Activated CD4-positive, alpha-beta memory T cell treated with anti-CD3 and anti-CD28 coated beads, Interleukin-2, amount 10 ng/mL, durations not matched to agents 7 days and 5 days (primary cell): ENCODE data around the gene TMEM167B. TPM values are rescaled to one million over a fixed set of nuclear protein-coding genes. Genes with fewer than 3 reads are reported as not detected.

Source experiments
- CTCF ChIA-PET: fragments of 350-600 bp; sonication (Branson Sonifier 250); formaldehyde crosslinking; loops from one replicate; lab custom pipeline; 2021; ENCODE audit warnings: antibody characterized with exemption, inconsistent platforms; lab: Charles Lee
- POLR2A ChIA-PET: fragments of 350-600 bp; sonication (Branson Sonifier 250); formaldehyde crosslinking; loops from one replicate; lab custom pipeline; 2021; ENCODE audit warnings: antibody characterized with exemption; lab: Charles Lee
- DNase-seq: peaks from one replicate; pipeline ENCODE4 v3.0.0-alpha.2; 2020
- H3K27ac Mint-ChIP-seq: one replicate; pipeline ENCODE4 v1.8.0; 2021; ENCODE audit warnings: mild to moderate bottlenecking, mixed read lengths
- H3K27me3 Mint-ChIP-seq: one replicate; pipeline ENCODE4 v1.8.0; 2021; ENCODE audit warnings: mixed read lengths
- H3K36me3 Mint-ChIP-seq: one replicate; pipeline ENCODE4 v1.8.0; 2021; ENCODE audit warnings: low read depth, mixed read lengths
- H3K4me1 Mint-ChIP-seq: one replicate; pipeline ENCODE4 v1.8.0; 2021; ENCODE audit warnings: mixed read lengths
- H3K4me3 Mint-ChIP-seq: one replicate; pipeline ENCODE4 v1.8.0; 2021; ENCODE audit warnings: mild to moderate bottlenecking, mixed read lengths
- H3K9me3 Mint-ChIP-seq: one replicate; pipeline ENCODE4 v1.8.0; 2021; ENCODE audit warnings: mixed read lengths
- total RNA-seq, 2 experiments: library from RNA; stranded (reverse); gene quantifications; one replicate each; pipeline ENCODE4 v1.2.3, GENCODE V29; 2021

The TMEM167B gene
- total RNA-seq, 2 experiments from 2014 or later, result 29.6 to 31.8 TPM

- ChIA-PET POLR2A (no interaction called here), CTCF (interaction anchor here (1.4 kb wide), 1 partner anchor 8 kb away, joined by 3 read pairs; the partner anchor contains the start of gene ELAPOR1)
- Mint-ChIP-seq H3K36me3 (peaks cover 10% of the 10 kb centered on the region), H3K27me3 (peaks cover 16% of the 10 kb centered on the region), H3K4me1 (peaks cover 5% of the 10 kb centered on the region), H3K9me3 (no peaks in the 10 kb centered on the region), H3K27ac (no peak overlapping the region), H3K4me3 (no peak overlapping the region)
- DNase-seq, result no peak
Measured at GRCh38 chr1:109105881-109106280, 15.3 kb downstream of the TMEM167B start.

- Mint-ChIP-seq H3K4me1 (peaks cover 10% of the 10 kb centered on the region), H3K27ac (no peak overlapping the region), H3K9me3 (no peaks in the 10 kb centered on the region), H3K36me3 (peaks cover 4% of the 10 kb centered on the region), H3K27me3 (peaks cover 25% of the 10 kb centered on the region), H3K4me3 (no peak overlapping the region)
- ChIA-PET POLR2A (no interaction called here), CTCF (interaction anchor here (1.5 kb wide), 1 partner anchor 8 kb away, joined by 3 read pairs; no protein-coding TSS in a partner anchor)
- no peak for DNase-seq
Measured at GRCh38 chr1:109107785-109108184, 17.2 kb downstream of the TMEM167B start.

- DNase-seq, result no peak
- Mint-ChIP-seq H3K9me3 (no peaks in the 10 kb centered on the region), H3K27me3 (peaks cover 36% of the 10 kb centered on the region), H3K27ac (no peak overlapping the region), H3K36me3 (no peaks in the 10 kb centered on the region), H3K4me1 (peaks cover 29% of the 10 kb centered on the region), H3K4me3 (no peak overlapping the region)
- POLR2A ChIA-PET, result interaction anchor here (1.4 to 7.8 kb wide), 3 partner anchors 9 to 104 kb away, joined by 3 to 92 read pairs (median 13); partner anchors contain the start of genes SARS1 and TMEM167B
- CTCF ChIA-PET, result interaction anchor here (1.2 to 4.1 kb wide), 4 partner anchors 10 to 107 kb away, joined by 3 to 58 read pairs (median 6); no protein-coding TSS in a partner anchor
Measured at GRCh38 chr1:109109906-109110305, 19.3 kb downstream of the TMEM167B start.

GRCh38 chr1:109111386-109112055 is 21.0 kb downstream of the TMEM167B start:
- POLR2A ChIA-PET, result interaction anchor here (1.1 to 7.8 kb wide), 3 partner anchors 11 to 69 kb away, joined by 3 to 92 read pairs (median 13); partner anchors contain the start of genes TMEM167B and WDR47
- Mint-ChIP-seq H3K27ac (no peak overlapping the region), H3K27me3 (peaks cover 42% of the 10 kb centered on the region), H3K4me1 (peaks cover 37% of the 10 kb centered on the region), H3K4me3 (no peak overlapping the region), H3K9me3 (no peaks in the 10 kb centered on the region), H3K36me3 (no peaks in the 10 kb centered on the region)
- DNase-seq, result no peak
- CTCF ChIA-PET, result interaction anchor here (0.8 to 4.1 kb wide), 18 partner anchors 8 to 421 kb away, joined by 3 to 58 read pairs (median 6); partner anchors contain the start of genes SARS1 and TMEM167B

- Mint-ChIP-seq H3K36me3 (no peaks in the 10 kb centered on the region), H3K4me1 (peaks cover 37% of the 10 kb centered on the region), H3K27ac (no peak overlapping the region), H3K9me3 (no peaks in the 10 kb centered on the region), H3K4me3 (peak overlapping the region; percentile 74), H3K27me3 (peaks cover 42% of the 10 kb centered on the region)
- ChIA-PET CTCF (interaction anchor here (1.0 to 4.1 kb wide), 26 partner anchors 9 to 420 kb away, joined by 3 to 58 read pairs (median 4); partner anchors contain the start of genes SARS1 and TMEM167B), POLR2A (interaction anchor here (1.0 to 7.8 kb wide), 6 partner anchors 12 to 451 kb away, joined by 3 to 92 read pairs (median 4); partner anchors contain the start of genes HENMT1, PRPF38B, TMEM167B and WDR47)
- DNase-seq, result no peak
Measured at GRCh38 chr1:109112056-109112651, 21.6 kb downstream of the TMEM167B start.

GRCh38 chr1:109112652-109113285 is 22.2 kb downstream of the TMEM167B start:
- H3K36me3 Mint-ChIP-seq, result no peaks in the 10 kb centered on the region
- H3K27ac Mint-ChIP-seq, result peak overlapping the region; percentile 55
- H3K4me1 Mint-ChIP-seq, result peaks cover 37% of the 10 kb centered on the region
- ChIA-PET CTCF (interaction anchor here (0.6 to 4.1 kb wide), 33 partner anchors 9 to 421 kb away, joined by 3 to 58 read pairs (median 5); partner anchors contain the start of genes CLCC1, PRPF38B, SARS1 and TMEM167B), POLR2A (interaction anchor here (1.0 to 7.8 kb wide), 7 partner anchors 12 to 452 kb away, joined by 3 to 92 read pairs (median 3); partner anchors contain the start of genes HENMT1, PRPF38B, TMEM167B and WDR47)
- peak overlapping the region; percentile 74 for H3K4me3 Mint-ChIP-seq
- H3K9me3 Mint-ChIP-seq, result no peaks in the 10 kb centered on the region
- H3K27me3 Mint-ChIP-seq, result peaks cover 42% of the 10 kb centered on the region
- DNase-seq, result peak; percentile 89

GRCh38 chr1:109113590-109114341 is 23.2 kb downstream of the TMEM167B start, which contains the start of gene ELAPOR1:
TSS of gene ELAPOR1 (plus strand) at chr1:109114115. CDS start at chr1:109114184, 69 bp downstream.
- Mint-ChIP-seq H3K4me3 (peak within 1 kb of the TSS; percentile 78), H3K9me3 (no peaks in the 10 kb centered on the region), H3K4me1 (peaks cover 37% of the 10 kb centered on the region), H3K36me3 (no peaks in the 10 kb centered on the region), H3K27ac (peak within 1 kb of the TSS; percentile 55), H3K27me3 (peaks cover 38% of the 10 kb centered on the region)
- CTCF ChIA-PET, result interaction anchor here (0.9 to 2.7 kb wide), 20 partner anchors 8 to 422 kb away, joined by 3 to 14 read pairs (median 6); partner anchors contain the start of genes PRPF38B, TAF13 and TMEM167B
- POLR2A ChIA-PET, result interaction anchor here (0.9 to 7.8 kb wide), 7 partner anchors 13 to 422 kb away, joined by 3 to 92 read pairs (median 4); partner anchors contain the start of genes PRPF38B, SARS1 and TMEM167B
- peak; percentile 88 for DNase-seq

GRCh38 chr1:109114342-109114674 is 23.7 kb downstream of the TMEM167B start:
- no peak for DNase-seq
- no peak overlapping the region for H3K27ac Mint-ChIP-seq

GRCh38 chr1:109115685-109116084 is 25.1 kb downstream of the TMEM167B start:
- CTCF ChIA-PET, result no interaction called here

More at GRCh38 chr1:109114342-109114674, 23.7 kb downstream of the TMEM167B start:
- H3K4me3 Mint-ChIP-seq, result peak overlapping the region; percentile 78
- H3K36me3 Mint-ChIP-seq, result no peaks in the 10 kb centered on the region
- CTCF ChIA-PET, result interaction anchor here (1.1 to 2.4 kb wide), 6 partner anchors 9 to 422 kb away, joined by 3 to 10 read pairs (median 6); partner anchors contain the start of genes PRPF38B and TAF13
- peaks cover 38% of the 10 kb centered on the region for H3K27me3 Mint-ChIP-seq
- peaks cover 37% of the 10 kb centered on the region for H3K4me1 Mint-ChIP-seq
- H3K9me3 Mint-ChIP-seq, result no peaks in the 10 kb centered on the region
- POLR2A ChIA-PET, result interaction anchor here (0.7 to 7.8 kb wide), 4 partner anchors 14 to 136 kb away, joined by 3 to 92 read pairs (median 4); partner anchors contain the start of gene SARS1

GRCh38 chr1:109116286-109116685 is 25.7 kb downstream of the TMEM167B start:
- ChIA-PET POLR2A (interaction anchor here (7.8 kb wide), 1 partner anchor 16 kb away, joined by 92 read pairs; no protein-coding TSS in a partner anchor), CTCF (no interaction called here)
- no peak for DNase-seq
- Mint-ChIP-seq H3K4me3 (no peak overlapping the region), H3K27ac (no peak overlapping the region), H3K36me3 (no peaks in the 10 kb centered on the region), H3K4me1 (peaks cover 37% of the 10 kb centered on the region), H3K9me3 (no peaks in the 10 kb centered on the region), H3K27me3 (peaks cover 25% of the 10 kb centered on the region)

More at GRCh38 chr1:109115685-109116084, 25.1 kb downstream of the TMEM167B start:
- Mint-ChIP-seq H3K27ac (no peak overlapping the region), H3K4me3 (no peak overlapping the region), H3K27me3 (peaks cover 28% of the 10 kb centered on the region), H3K4me1 (peaks cover 37% of the 10 kb centered on the region), H3K36me3 (no peaks in the 10 kb centered on the region), H3K9me3 (no peaks in the 10 kb centered on the region)
- POLR2A ChIA-PET, result interaction anchor here (7.8 kb wide), 1 partner anchor 15 kb away, joined by 92 read pairs; no protein-coding TSS in a partner anchor
- DNase-seq, result no peak

GRCh38 chr1:109118089-109118488 is 27.5 kb downstream of the TMEM167B start:
- Mint-ChIP-seq H3K4me3 (no peak overlapping the region), H3K9me3 (no peaks in the 10 kb centered on the region), H3K36me3 (no peaks in the 10 kb centered on the region), H3K27me3 (peaks cover 14% of the 10 kb centered on the region), H3K4me1 (peaks cover 24% of the 10 kb centered on the region), H3K27ac (no peak overlapping the region)
- no peak for DNase-seq
- CTCF ChIA-PET, result no interaction called here
- POLR2A ChIA-PET, result no interaction called here
